Transverse colon (tissue), 1 donor: Measurements from ENCODE around the gene ALDH16A1.

Experiments used
- EP300 ChIP-seq: sonication (generic); formaldehyde crosslinking; IDR thresholded peaks from one replicate; pipeline ENCODE4 v1.6.1; 2017; ENCODE audit warnings: antibody characterized with exemption, low read depth
- POLR2A ChIP-seq: fragments of 450-650 bp; IDR thresholded peaks from one replicate; pipeline ENCODE4 v1.6.1; 2016; ENCODE audit warnings: antibody characterized with exemption, mild to moderate bottlenecking, moderate library complexity

DNA sequence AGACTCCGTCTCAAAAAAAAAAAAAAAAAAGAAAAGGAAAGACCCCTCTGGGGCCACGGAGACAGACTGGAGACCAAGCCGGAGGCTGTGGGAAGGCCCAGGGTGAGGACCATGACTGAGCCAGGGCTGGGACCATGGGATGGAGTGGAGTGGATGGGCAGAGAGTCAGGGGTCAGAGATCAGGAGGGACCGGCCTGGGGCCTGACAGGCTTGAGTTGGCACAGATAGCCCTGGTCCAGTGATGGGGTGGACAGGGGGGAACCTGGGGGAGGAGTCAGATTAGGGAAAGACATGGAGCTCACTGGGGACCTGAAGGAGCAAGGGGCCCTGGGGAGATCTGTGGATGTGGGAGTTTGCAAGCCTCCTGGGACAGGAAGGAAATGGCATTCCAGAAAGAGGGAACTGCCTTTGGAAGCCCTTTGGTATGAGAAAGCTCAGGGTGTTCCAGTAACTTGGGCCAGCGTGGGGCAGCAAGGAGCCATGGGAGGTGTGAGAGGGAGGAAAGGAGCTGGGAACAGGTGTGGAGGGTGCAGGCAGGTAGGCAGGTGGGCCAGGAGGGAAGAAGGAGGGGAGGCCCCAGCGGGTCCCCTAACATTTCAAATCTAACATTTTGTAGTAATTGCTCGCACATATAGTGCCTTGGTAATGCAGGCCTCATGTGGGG is 28.1 kb downstream of the ALDH16A1 start:
- TF ChIP-seq EP300 (no peak), POLR2A (no peak)
